GM12801 (cell line): ENCODE data around the gene ECSIT.

Experiments
- CTCF ChIP-seq: IDR thresholded peaks from one replicate; pipeline ENCODE4 v1.5.1; 2011; ENCODE audit warnings: control low read depth; ENCODE audit not compliant: insufficient read length; ENCODE audit errors: extremely low read depth

Gene ECSIT

GRCh38 chr19:11479898-11480714 lies 48.8 kb downstream of the ECSIT start:
- no peak for TF ChIP-seq CTCF

- TF ChIP-seq CTCF: no peak
Measured at GRCh38 chr19:11479090-11479897, 49.6 kb downstream of the ECSIT start.

DNA sequence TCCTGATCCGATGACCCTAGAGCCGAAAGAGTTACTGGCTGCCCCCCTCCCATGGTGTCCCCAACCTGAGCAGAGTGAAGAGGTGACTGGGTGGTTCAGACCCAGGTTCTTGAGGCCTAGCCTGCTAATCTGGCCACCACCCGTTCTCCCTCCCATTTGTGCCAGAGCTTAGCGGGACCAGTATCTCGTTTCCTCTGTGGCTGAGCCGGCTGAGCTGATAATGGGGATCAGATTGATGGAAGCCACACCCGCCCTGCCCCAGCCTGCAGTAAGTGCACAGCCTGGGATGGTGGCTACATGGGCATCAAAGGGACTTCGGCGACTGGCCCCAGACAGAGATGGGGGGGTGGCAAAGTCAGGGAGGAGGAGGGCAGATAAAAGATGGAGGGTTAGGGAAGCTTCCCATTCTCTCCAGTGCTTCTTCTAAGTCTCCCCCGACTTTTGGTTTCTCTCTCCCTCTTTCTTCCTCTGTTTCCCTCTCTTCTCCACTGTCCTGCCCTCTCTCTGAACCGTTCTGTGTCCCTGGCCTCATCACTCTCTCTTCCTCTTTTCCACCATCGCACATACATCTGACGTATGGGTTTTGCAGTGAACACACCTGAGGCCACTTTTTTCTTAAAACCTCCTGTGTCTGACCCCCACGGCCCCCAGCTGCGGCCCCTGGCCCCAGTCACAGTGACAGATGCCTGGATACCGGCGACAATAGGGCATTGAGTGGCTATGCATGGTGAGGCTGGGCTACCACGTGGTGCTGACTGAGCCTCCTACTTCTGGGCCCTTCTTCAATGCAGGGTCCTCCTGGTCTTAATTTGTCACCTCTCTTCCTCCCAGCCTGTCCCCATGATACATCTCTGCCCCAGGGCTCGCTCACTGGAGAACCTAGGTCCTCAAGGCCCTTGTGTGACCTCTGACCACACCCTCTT lies 50.5 kb downstream of the ECSIT start:
- no peak for TF ChIP-seq CTCF

DNA sequence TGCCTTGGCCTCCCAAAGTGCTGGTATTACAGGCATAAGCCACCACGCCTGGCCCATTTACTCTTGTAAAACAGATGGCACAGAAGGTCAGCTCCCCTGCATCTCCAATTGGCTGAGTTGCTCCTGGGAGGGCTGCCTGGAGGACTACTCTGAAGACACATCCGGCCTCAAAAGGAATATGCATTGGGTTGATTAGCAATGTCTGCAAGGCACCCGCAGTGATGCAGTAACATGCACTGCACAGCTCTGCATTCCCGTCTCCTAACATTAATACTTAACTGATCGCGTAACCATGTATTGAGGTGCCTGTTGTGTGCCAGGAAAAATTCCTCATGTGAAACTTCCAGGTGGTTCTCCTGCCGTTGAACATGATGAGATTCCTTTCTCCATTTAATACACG lies 53.1 kb downstream of the ECSIT start:
- TF ChIP-seq CTCF: no peak

DNA sequence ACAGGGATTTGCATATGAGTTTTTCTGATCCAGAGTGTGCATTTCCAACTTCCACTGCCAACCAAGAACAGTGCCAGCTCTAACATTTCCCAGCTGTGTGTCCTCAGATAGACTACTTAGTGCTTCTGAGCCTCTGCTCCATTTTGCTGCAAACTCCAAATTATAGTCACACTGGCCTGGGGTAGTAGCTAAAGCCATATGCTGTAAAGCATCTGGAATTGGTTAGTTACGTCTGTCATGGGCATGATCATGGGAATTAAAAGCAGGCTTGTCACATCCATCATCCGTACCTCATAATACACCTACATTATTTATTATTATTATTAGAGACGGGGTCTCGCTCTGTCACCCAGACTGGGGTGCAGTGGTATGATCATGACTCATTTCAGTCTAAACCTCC lies 55.2 kb downstream of the ECSIT start:
- TF ChIP-seq CTCF: no peak

DNA sequence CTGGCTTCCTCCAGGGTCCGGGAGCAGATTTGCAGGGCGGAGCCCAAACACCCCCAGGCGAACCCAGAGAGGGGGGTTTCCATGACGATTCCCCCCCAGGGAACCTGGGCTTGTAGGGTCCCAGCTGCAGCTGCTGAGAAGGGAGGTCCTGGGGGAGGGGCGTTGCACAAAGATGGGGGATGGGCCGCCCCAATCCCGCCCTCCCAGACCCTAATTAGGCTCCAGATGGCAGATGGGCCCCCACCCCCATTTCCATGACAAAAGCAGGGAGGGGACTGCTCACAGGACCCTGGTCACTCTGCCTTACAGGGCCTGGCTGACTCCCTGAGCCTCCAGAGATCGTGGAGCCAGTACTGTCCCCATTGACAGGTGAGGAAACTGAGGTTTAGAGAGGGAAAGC lies 63.3 kb downstream of the ECSIT start:
- TF ChIP-seq CTCF: no peak
